SK-N-SH (cell line): ENCODE measurements around the gene SP1. TPM values are rescaled to one million over a fixed set of nuclear protein-coding genes. Genes with fewer than 3 reads are reported as not detected.
A peak's percentile ranks its signal among the peaks of the same experiment; 100 is the strongest.

Experiments used
- CTCF ChIA-PET: fragments of 300-600, 350-600 bp; formaldehyde crosslinking; extraction: SDS; loops from one replicate; lab custom pipeline; 2021; lab: Yijun Ruan, JAX
- POLR2A ChIA-PET: fragments of 350-600 bp; sonication (Branson Sonifier 250); formaldehyde crosslinking; extraction: SDS; loops from one replicate; lab custom pipeline; 2020; ENCODE audit warnings: antibody characterized with exemption, inconsistent platforms; lab: Yijun Ruan, JAX
- DNase-seq: peaks from one replicate; pipeline ENCODE4 v3.0.0; 2012
- H2AFZ ChIP-seq: fragments of 200-600 bp; sonication (generic); 2 replicates; pipeline ENCODE4 v1.8.1; 2016; ENCODE audit warnings: antibody characterized with exemption, mild to moderate bottlenecking, low read depth
- H3F3A ChIP-seq: fragments of 200-600 bp; sonication (generic); replicated peaks from 2 replicates; pipeline ENCODE3; 2016; ENCODE audit warnings: antibody characterized with exemption, mild to moderate bottlenecking; ENCODE audit not compliant: insufficient read depth
- H3K27ac ChIP-seq, 2 experiments: fragments of 200-500 bp in 1 of 2; fragments of 200-600 bp in 1 of 2; sonication (Bioruptor generic) in 1 of 2; sonication (generic), shearing (Covaris generic) in 1 of 2; 2 replicates each; pipeline versions ENCODE4 v1.5.1 to v1.6.1; 2014 to 2016; ENCODE audit warnings: low read depth in 2 of 2, inconsistent platforms in 1 of 2, low read length in 1 of 2, mild to moderate bottlenecking in 1 of 2, mixed read lengths in 1 of 2
- H3K27me3 ChIP-seq: fragments of 200-600 bp; sonication (generic), shearing (Covaris generic); 2 replicates; pipeline ENCODE4 v1.6.1; 2016; ENCODE audit warnings: mixed run types; ENCODE audit not compliant: insufficient read depth
- H3K36me3 ChIP-seq, 2 experiments: fragments of 200-500 bp in 1 of 2; fragments of 200-600 bp in 1 of 2; sonication (Bioruptor generic) in 1 of 2; sonication (generic) in 1 of 2; replicated peaks in 1 of 2; 2 replicates each; pipeline versions ENCODE3 to v1.5.1; 2014 to 2016; ENCODE audit warnings: low read length in 1 of 2, mild to moderate bottlenecking in 1 of 2; ENCODE audit not compliant: insufficient read depth in 2 of 2, control insufficient read depth in 1 of 2
- H3K4me1 ChIP-seq, 2 experiments: fragments of 200-500 bp in 1 of 2; fragments of 200-600 bp in 1 of 2; sonication (Bioruptor generic) in 1 of 2; sonication (generic), shearing (Covaris generic) in 1 of 2; 2 replicates each; pipeline versions ENCODE4 v1.5.1 to v1.6.1; 2014 to 2016; ENCODE audit warnings: low read depth in 1 of 2, low read length in 1 of 2, mixed run types in 1 of 2; ENCODE audit not compliant: insufficient read depth in 2 of 2, control insufficient read depth in 1 of 2
- H3K4me2 ChIP-seq: fragments of 200-600 bp; sonication (generic), shearing (Covaris generic); 2 replicates; pipeline ENCODE4 v1.6.1; 2017; ENCODE audit warnings: mixed run types
- H3K4me3 ChIP-seq, 2 experiments: fragments of 200-500 bp in 1 of 2; fragments of 200-600 bp in 1 of 2; sonication (Bioruptor generic) in 1 of 2; sonication (generic), shearing (Covaris generic) in 1 of 2; 2 replicates each; pipeline versions ENCODE4 v1.5.1 to v1.8.1; 2014 to 2016; ENCODE audit warnings: low read depth in 2 of 2, inconsistent platforms in 1 of 2, low read length in 1 of 2, mild to moderate bottlenecking in 1 of 2, mixed read lengths in 1 of 2, moderate library complexity in 1 of 2
- H3K79me2 ChIP-seq: fragments of 200-600 bp; sonication (generic); 2 replicates; pipeline ENCODE4 v1.8.1; 2017; ENCODE audit warnings: mild to moderate bottlenecking; ENCODE audit not compliant: insufficient read depth
- H3K9ac ChIP-seq: fragments of 200-600 bp; sonication (generic); 2 replicates; pipeline ENCODE4 v1.6.1; 2017; ENCODE audit warnings: mixed run types
- H3K9me2 ChIP-seq: fragments of 200-600 bp; sonication (generic); 2 replicates; pipeline ENCODE4 v1.6.1; 2017; ENCODE audit warnings: mixed run types
- H3K9me3 ChIP-seq: fragments of 200-600 bp; sonication (generic); 2 replicates; pipeline ENCODE4 v1.6.1; 2017; ENCODE audit warnings: mixed run types, mild to moderate bottlenecking, moderate library complexity
- H4K20me1 ChIP-seq: fragments of 200-600 bp; sonication (generic); 2 replicates; pipeline ENCODE4 v1.6.1; 2017; ENCODE audit warnings: mild to moderate bottlenecking, mixed run types; ENCODE audit not compliant: insufficient read depth
- FOSL2 ChIP-seq: IDR thresholded peaks from 2 replicates; pipeline ENCODE4 v1.4.0; 2012; ENCODE audit warnings: low read depth, mild to moderate bottlenecking, moderate library complexity, borderline replicate concordance
- GABPA ChIP-seq: IDR thresholded peaks from 2 replicates; pipeline ENCODE4 v1.4.0; 2012; ENCODE audit warnings: low read depth, mild to moderate bottlenecking
- GATA2 ChIP-seq: sonication (generic); formaldehyde crosslinking; IDR thresholded peaks from 2 replicates; pipeline ENCODE4 v1.5.0; 2020; ENCODE audit warnings: mild to moderate bottlenecking, missing genetic modification reagents
- NFIC ChIP-seq: IDR thresholded peaks from 2 replicates; pipeline ENCODE4 v1.4.0; 2012; ENCODE audit warnings: borderline replicate concordance
- NRF1 ChIP-seq: IDR thresholded peaks from 2 replicates; pipeline ENCODE4 v1.6.1; 2012; ENCODE audit warnings: low read depth, mild to moderate bottlenecking, low read length
- RFX5 ChIP-seq: IDR thresholded peaks from 2 replicates; pipeline ENCODE4 v1.6.1; 2012; ENCODE audit warnings: mild to moderate bottlenecking, improper control_type of control experiment, low read length
- SMC3 ChIP-seq: IDR thresholded peaks from 2 replicates; pipeline ENCODE4 v1.6.1; 2012; ENCODE audit warnings: low read depth, low read length, improper control_type of control experiment
- WGBS: methylation state at CpG from one replicate; pipeline ENCODE4 v1.1.6; 2017; ENCODE audit warnings: low lambda C conversion rate; 5-methylcytosine and 5-hydroxymethylcytosine counted together
- polyA plus RNA-seq, 3 experiments: library from polyadenylated mRNA; depleted of rRNA; stranded (reverse); fragments of >200 nt; gene quantifications; 2 replicates each; pipeline ENCODE4 v1.2.3, GENCODE V29; 2012
- TF ChIP-seq, protein P1 (sequence below): fragments of 200-600 bp; sonication (generic); IDR thresholded peaks from 2 replicates; pipeline ENCODE4 v1.6.1; 2017; ENCODE audit warnings: antibody characterized with exemption, mild to moderate bottlenecking, moderate library complexity
- TF ChIP-seq, protein P2 (sequence below): IDR thresholded peaks from 2 replicates; pipeline ENCODE4 v1.6.1; 2012; ENCODE audit warnings: mild to moderate bottlenecking, low read depth, low read length, moderate library complexity
- TF ChIP-seq, protein P3 (sequence below): IDR thresholded peaks from 2 replicates; pipeline ENCODE4; 2012

Gene SP1
- polyA plus RNA-seq, 1 of the 3 experiments (the other 2 are of a cell fraction) = 12.9 TPM

DNA sequence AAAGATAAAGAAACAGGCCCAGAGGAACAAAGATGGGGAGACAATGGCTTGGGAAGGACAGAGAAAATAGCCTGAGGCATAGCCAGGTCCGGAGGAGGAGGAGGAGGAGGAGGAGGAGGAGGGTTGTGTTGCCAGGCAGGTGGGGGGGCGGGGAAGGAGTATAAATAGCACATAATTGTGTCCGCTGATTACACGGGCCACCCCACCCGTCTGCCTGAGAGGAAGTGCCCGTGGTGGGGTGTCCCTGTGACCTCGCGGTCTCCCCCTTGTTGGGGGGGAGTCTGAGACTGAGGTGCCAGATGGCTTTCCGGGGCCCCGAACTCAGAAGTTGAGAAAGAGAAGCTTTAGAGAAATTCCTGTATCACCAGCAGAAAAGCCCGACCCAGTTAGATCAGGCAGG is 42.0 kb upstream of the SP1 start:
- DNase-seq = peak; percentile 26
- peaks cover 16% of the 10 kb centered on the region; the same call in 1 of the 2 replicates for H3K27me3 ChIP-seq
- ChIA-PET POLR2A (no interaction called here), CTCF (interaction anchor here (1.0 to 2.5 kb wide), 4 partner anchors 11 to 102 kb away, joined by 3 to 8 read pairs (median 4); partner anchors contain the start of gene AAAS)
- no peaks in the 10 kb centered on the region for H3F3A ChIP-seq
- H3K9ac ChIP-seq = no peak overlapping the region
- no peaks in the 10 kb centered on the region for H3K9me2 ChIP-seq
- no peaks in the 10 kb centered on the region for H4K20me1 ChIP-seq
- H3K4me2 ChIP-seq = no peak overlapping the region
- H2AFZ ChIP-seq = no peak overlapping the region
- H3K9me3 ChIP-seq = no peaks in the 10 kb centered on the region
- no peak overlapping the region for H3K4me3 ChIP-seq
- H3K4me1 ChIP-seq = peaks cover 0 to 8% of the 10 kb centered on the region in 2 experiments; a peak in 1 of 4 replicates
- no peaks in the 10 kb centered on the region for H3K79me2 ChIP-seq
- 46% methylated on average over 11 of the region's 11 CpGs for WGBS
- H3K27ac ChIP-seq = no peak overlapping the region
- TF ChIP-seq GABPA = no peak
- TF ChIP-seq NRF1 = no peak
- TF ChIP-seq, protein P1, sequence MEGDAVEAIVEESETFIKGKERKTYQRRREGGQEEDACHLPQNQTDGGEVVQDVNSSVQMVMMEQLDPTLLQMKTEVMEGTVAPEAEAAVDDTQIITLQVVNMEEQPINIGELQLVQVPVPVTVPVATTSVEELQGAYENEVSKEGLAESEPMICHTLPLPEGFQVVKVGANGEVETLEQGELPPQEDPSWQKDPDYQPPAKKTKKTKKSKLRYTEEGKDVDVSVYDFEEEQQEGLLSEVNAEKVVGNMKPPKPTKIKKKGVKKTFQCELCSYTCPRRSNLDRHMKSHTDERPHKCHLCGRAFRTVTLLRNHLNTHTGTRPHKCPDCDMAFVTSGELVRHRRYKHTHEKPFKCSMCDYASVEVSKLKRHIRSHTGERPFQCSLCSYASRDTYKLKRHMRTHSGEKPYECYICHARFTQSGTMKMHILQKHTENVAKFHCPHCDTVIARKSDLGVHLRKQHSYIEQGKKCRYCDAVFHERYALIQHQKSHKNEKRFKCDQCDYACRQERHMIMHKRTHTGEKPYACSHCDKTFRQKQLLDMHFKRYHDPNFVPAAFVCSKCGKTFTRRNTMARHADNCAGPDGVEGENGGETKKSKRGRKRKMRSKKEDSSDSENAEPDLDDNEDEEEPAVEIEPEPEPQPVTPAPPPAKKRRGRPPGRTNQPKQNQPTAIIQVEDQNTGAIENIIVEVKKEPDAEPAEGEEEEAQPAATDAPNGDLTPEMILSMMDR = no peak
- TF ChIP-seq SMC3 = no peak
- H3K36me3 ChIP-seq = no peaks in the 10 kb centered on the region

DNA sequence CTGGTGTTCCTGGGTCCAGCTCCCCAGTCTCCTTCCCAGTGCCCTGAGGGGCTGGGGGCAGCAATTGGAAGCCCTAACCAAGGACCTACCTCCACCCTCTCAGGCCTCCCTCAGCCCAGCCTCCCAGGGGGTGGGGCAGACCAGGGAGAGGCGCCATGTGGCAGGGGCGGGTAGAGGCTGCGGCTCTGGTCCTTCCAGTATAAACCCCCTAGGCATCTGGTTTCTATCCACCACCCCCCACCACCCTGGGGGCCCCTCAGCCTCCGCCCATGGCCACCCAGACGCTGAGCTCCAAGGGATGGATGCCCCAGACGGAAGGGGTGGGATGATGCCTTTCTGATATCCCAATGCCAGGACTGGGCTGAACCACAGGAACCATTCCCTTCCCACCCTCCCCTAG is 41.1 kb upstream of the SP1 start:
- H3K9ac ChIP-seq = no peak overlapping the region
- DNase-seq = peak; percentile 72
- POLR2A ChIA-PET = interaction anchor here (0.6 to 1.3 kb wide), 3 partner anchors 13 to 18 kb away, joined by 3 to 5 read pairs (median 4); partner anchors contain the start of gene AAAS
- no peak overlapping the region for H2AFZ ChIP-seq
- H3K9me2 ChIP-seq = no peaks in the 10 kb centered on the region
- peaks cover 6% of the 10 kb centered on the region for H3F3A ChIP-seq
- no peak overlapping the region for H3K27ac ChIP-seq
- H3K4me2 ChIP-seq = no peak overlapping the region
- no peaks in the 10 kb centered on the region for H3K9me3 ChIP-seq
- no peak overlapping the region for H3K4me3 ChIP-seq
- CTCF ChIA-PET = interaction anchor here (0.7 to 2.5 kb wide), 7 partner anchors 12 to 101 kb away, joined by 3 to 8 read pairs (median 3); partner anchors contain the start of gene AAAS
- no peaks in the 10 kb centered on the region for H3K79me2 ChIP-seq
- H4K20me1 ChIP-seq = no peaks in the 10 kb centered on the region
- H3K4me1 ChIP-seq = peaks cover 0 to 8% of the 10 kb centered on the region in 2 experiments; a peak in 1 of 4 replicates
- 17% methylated on average over 3 of the region's 6 CpGs for WGBS
- no peaks in the 10 kb centered on the region for H3K36me3 ChIP-seq
- TF ChIP-seq, protein P2, sequence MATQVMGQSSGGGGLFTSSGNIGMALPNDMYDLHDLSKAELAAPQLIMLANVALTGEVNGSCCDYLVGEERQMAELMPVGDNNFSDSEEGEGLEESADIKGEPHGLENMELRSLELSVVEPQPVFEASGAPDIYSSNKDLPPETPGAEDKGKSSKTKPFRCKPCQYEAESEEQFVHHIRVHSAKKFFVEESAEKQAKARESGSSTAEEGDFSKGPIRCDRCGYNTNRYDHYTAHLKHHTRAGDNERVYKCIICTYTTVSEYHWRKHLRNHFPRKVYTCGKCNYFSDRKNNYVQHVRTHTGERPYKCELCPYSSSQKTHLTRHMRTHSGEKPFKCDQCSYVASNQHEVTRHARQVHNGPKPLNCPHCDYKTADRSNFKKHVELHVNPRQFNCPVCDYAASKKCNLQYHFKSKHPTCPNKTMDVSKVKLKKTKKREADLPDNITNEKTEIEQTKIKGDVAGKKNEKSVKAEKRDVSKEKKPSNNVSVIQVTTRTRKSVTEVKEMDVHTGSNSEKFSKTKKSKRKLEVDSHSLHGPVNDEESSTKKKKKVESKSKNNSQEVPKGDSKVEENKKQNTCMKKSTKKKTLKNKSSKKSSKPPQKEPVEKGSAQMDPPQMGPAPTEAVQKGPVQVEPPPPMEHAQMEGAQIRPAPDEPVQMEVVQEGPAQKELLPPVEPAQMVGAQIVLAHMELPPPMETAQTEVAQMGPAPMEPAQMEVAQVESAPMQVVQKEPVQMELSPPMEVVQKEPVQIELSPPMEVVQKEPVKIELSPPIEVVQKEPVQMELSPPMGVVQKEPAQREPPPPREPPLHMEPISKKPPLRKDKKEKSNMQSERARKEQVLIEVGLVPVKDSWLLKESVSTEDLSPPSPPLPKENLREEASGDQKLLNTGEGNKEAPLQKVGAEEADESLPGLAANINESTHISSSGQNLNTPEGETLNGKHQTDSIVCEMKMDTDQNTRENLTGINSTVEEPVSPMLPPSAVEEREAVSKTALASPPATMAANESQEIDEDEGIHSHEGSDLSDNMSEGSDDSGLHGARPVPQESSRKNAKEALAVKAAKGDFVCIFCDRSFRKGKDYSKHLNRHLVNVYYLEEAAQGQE = no peak
- no peak for TF ChIP-seq FOSL2
- TF ChIP-seq GABPA = no peak
- no peak for TF ChIP-seq GATA2
- TF ChIP-seq NFIC = no peak
- TF ChIP-seq RFX5 = no peak
- TF ChIP-seq, protein P3, sequence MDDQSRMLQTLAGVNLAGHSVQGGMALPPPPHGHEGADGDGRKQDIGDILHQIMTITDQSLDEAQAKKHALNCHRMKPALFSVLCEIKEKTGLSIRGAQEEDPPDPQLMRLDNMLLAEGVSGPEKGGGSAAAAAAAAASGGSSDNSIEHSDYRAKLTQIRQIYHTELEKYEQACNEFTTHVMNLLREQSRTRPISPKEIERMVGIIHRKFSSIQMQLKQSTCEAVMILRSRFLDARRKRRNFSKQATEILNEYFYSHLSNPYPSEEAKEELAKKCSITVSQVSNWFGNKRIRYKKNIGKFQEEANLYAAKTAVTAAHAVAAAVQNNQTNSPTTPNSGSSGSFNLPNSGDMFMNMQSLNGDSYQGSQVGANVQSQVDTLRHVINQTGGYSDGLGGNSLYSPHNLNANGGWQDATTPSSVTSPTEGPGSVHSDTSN = no peak
- peaks cover 16% of the 10 kb centered on the region; the same call in 1 of the 2 replicates for H3K27me3 ChIP-seq
